K562 (cell line): Measurements from ENCODE around the gene RRAD. TPM values are rescaled to one million over a fixed set of nuclear protein-coding genes. Genes with fewer than 3 reads are reported as not detected.
A peak's percentile ranks its signal among the peaks of the same experiment; 100 is the strongest.

ENCODE experiments used
- BRF1 ChIP-seq: IDR thresholded peaks from 3 replicates; pipeline ENCODE4 v1.6.1; 2011; ENCODE audit warnings: borderline replicate concordance, mild to moderate bottlenecking; ENCODE audit not compliant: insufficient read length; ENCODE audit errors: extremely low read depth
- CBX2 ChIP-seq: fragments of 200-600 bp; sonication (generic); IDR thresholded peaks from one replicate; pipeline ENCODE4 v1.6.1; 2012; ENCODE audit warnings: mild to moderate bottlenecking, low read length, inconsistent platforms; ENCODE audit not compliant: insufficient read depth, poor library complexity, severe bottlenecking
- FOXJ3 ChIP-seq: sonication (generic); formaldehyde crosslinking; IDR thresholded peaks from 2 replicates; pipeline ENCODE4 v1.4.0; 2020; ENCODE audit warnings: mild to moderate bottlenecking, missing genetic modification reagents
- FUS ChIP-seq: fragments of 200-400 bp; formaldehyde crosslinking; optimal IDR thresholded peaks from 2 replicates; pipeline ENCODE3; 2017; ENCODE audit warnings: low read depth, low read length
- GTF2E2 ChIP-seq: fragments of 200-800 bp; sonication (Bioruptor generic); IDR thresholded peaks from 2 replicates; pipeline ENCODE4 v1.6.1; 2016; ENCODE audit warnings: missing genetic modification characterization, missing compliant biosample characterization
- HDAC6 ChIP-seq: IDR thresholded peaks from 2 replicates; pipeline ENCODE4 v1.6.1; 2012; ENCODE audit warnings: low read depth, mild to moderate bottlenecking, control low read depth, inconsistent platforms, low read length, moderate library complexity
- HDGF ChIP-seq: fragments of 450-650 bp; IDR thresholded peaks from 2 replicates; pipeline ENCODE4 v1.6.1; 2016
- HEY1 ChIP-seq: fragments of 250-450 bp; sonication (Bioruptor Pico); IDR thresholded peaks from 2 replicates; pipeline ENCODE4 v1.5.0; 2020; ENCODE audit warnings: mild to moderate bottlenecking, moderate library complexity, borderline replicate concordance
- HIVEP1 ChIP-seq: fragments of 250-450 bp; sonication (Bioruptor Pico); IDR thresholded peaks from 2 replicates; pipeline ENCODE4 v1.4.0; 2020; ENCODE audit warnings: mild to moderate bottlenecking
- HMGN3 ChIP-seq: IDR thresholded peaks from 2 replicates; pipeline ENCODE4 v1.6.1; 2011; ENCODE audit warnings: borderline replicate concordance, low read depth, mild to moderate bottlenecking, mixed read lengths, low read length; ENCODE audit not compliant: insufficient read length; ENCODE audit errors: extremely low read depth
- IFI16 ChIP-seq: fragments of 250-450 bp; sonication (Bioruptor Pico); IDR thresholded peaks from 2 replicates; pipeline ENCODE4 v2.1.2; 2022; ENCODE audit warnings: mild to moderate bottlenecking, inconsistent platforms
- MCM2 ChIP-seq: fragments of 450-650 bp; IDR thresholded peaks from 2 replicates; pipeline ENCODE4 v1.6.1; 2017; ENCODE audit warnings: low read depth, mild to moderate bottlenecking
- MTF1 ChIP-seq: fragments of 250-450 bp; sonication (Bioruptor Pico); IDR thresholded peaks from 2 replicates; pipeline ENCODE4 v1.9.0; 2021; ENCODE audit warnings: moderate library complexity, mild to moderate bottlenecking, inconsistent platforms, borderline replicate concordance
- NCOA1 ChIP-seq: fragments of 450-650 bp; IDR thresholded peaks from 2 replicates; pipeline ENCODE4 v1.6.1; 2016; ENCODE audit warnings: low read depth
- POLR2AphosphoS2 ChIP-seq: IDR thresholded peaks from 2 replicates; pipeline ENCODE4 v1.6.1; 2012; ENCODE audit warnings: low read length, improper control_type of control experiment
- POU5F1 ChIP-seq: fragments of 150-350 bp; IDR thresholded peaks from 2 replicates; pipeline ENCODE4 v1.6.1; 2014; ENCODE audit warnings: borderline replicate concordance, low read length, low read depth, mild to moderate bottlenecking; ENCODE audit not compliant: partially characterized antibody
- PRPF4 ChIP-seq: fragments of 200-400 bp; formaldehyde crosslinking; IDR thresholded peaks from one replicate; pipeline ENCODE4 v1.6.1; 2017; ENCODE audit warnings: low read length, low read depth, mild to moderate bottlenecking; ENCODE audit not compliant: insufficient read depth, poor library complexity, severe bottlenecking
- RB1 ChIP-seq: fragments of 450-650 bp; IDR thresholded peaks from 2 replicates; pipeline ENCODE4 v1.6.1; 2017; ENCODE audit warnings: low read depth, mild to moderate bottlenecking
- SMAD3 ChIP-seq: fragments of 450-650 bp; formaldehyde crosslinking; conservative IDR thresholded peaks from 2 replicates; pipeline ENCODE4 v1.4.0; 2020; ENCODE audit warnings: mild to moderate bottlenecking
- SMC3 ChIP-seq: conservative IDR thresholded peaks from 2 replicates; pipeline ENCODE4 v1.6.1; 2011; ENCODE audit warnings: low read depth, low read length, improper control_type of control experiment; ENCODE audit not compliant: insufficient read depth
- TSC22D4 ChIP-seq: fragments of 450-650 bp; IDR thresholded peaks from 2 replicates; pipeline ENCODE4 v1.6.1; 2016; ENCODE audit warnings: missing genetic modification characterization, missing biosample characterization, control low read depth
- ZBTB12 ChIP-seq: fragments of 250-450 bp; sonication (Bioruptor Pico); IDR thresholded peaks from 2 replicates; pipeline ENCODE4 v1.4.0; 2020
- ZNF551 ChIP-seq: fragments of 250-450 bp; sonication (Bioruptor Pico); IDR thresholded peaks from 2 replicates; pipeline ENCODE4 v1.5.0; 2021; ENCODE audit warnings: mild to moderate bottlenecking, moderate library complexity
- polyA plus RNA-seq, 8 experiments: library from polyadenylated mRNA; depleted of rRNA in 4 of 8; stranded (reverse) in 5 of 8; unstranded in 3 of 8; fragments of >200 nt; fragmentation: Nextera tagmentation in 2 of 8; fragmentation: Illumina TruSeq in 1 of 8; extraction: Ambion mirVana in 2 of 8; extraction: Trizol in 1 of 8; gene quantifications; 2 replicates each; pipeline versions ENCODE4 v1.2.1 to v1.2.3, GENCODE V29; 2011 to 2014; ENCODE audit warnings: inconsistent platforms in 1 of 8, missing spikeins in 1 of 8
- total RNA-seq, 7 experiments: library from RNA; depleted of rRNA in 6 of 7; stranded (reverse); fragments of >200 nt in 6 of 7; fragmentation: Illumina TruSeq in 2 of 7; extraction: Trizol in 2 of 7; gene quantifications; 2 replicates each; pipeline versions ENCODE4 v1.2.1 to v1.2.3, GENCODE V29; 2011 to 2021; ENCODE audit warnings: low replicate concordance in 1 of 7
- TF ChIP-seq, protein P1 (sequence below): fragments of 450-650 bp; formaldehyde crosslinking; conservative IDR thresholded peaks from 2 replicates; pipeline ENCODE4 v1.4.0; 2022; ENCODE audit warnings: mild to moderate bottlenecking, missing genetic modification characterization
- TF ChIP-seq, protein P2 (sequence below): sonication (generic); formaldehyde crosslinking; IDR thresholded peaks from 2 replicates; pipeline ENCODE4 v1.8.1; 2023; ENCODE audit warnings: mild to moderate bottlenecking, missing genetic modification reagents

Gene RRAD
- total and polyA plus RNA-seq, 9 of the 15 experiments (the other 6 are each of a cell fraction or from before 2014, with no cell fraction given): 0.09 to 0.20 (median 0.13) TPM; not detected in 5

- TF ChIP-seq CBX2 (no peak), PRPF4 (no peak), HEY1 (CRISPR knock-in tag) (no peak), FOXJ3 (CRISPR knock-in tag) (no peak), RB1 (peak; percentile 72), TSC22D4 (tag) (no peak), NCOA1 (no peak; the same call in 1 of the 2 replicates), SMAD3 (CRISPR knock-in tag) (no peak), POLR2AphosphoS2 (no peak), IFI16 (no peak), ZBTB12 (CRISPR knock-in tag) (no peak), MTF1 (CRISPR knock-in tag) (no peak), GTF2E2 (tag) (no peak), BRF1 (no peak), SMC3 (no peak), HDGF (no peak), ZNF551 (no peak), MCM2 (no peak), HIVEP1 (no peak), HDAC6 (no peak), FUS (no peak), POU5F1 (no peak), HMGN3 (peak; percentile 16)
- TF ChIP-seq, protein P1, sequence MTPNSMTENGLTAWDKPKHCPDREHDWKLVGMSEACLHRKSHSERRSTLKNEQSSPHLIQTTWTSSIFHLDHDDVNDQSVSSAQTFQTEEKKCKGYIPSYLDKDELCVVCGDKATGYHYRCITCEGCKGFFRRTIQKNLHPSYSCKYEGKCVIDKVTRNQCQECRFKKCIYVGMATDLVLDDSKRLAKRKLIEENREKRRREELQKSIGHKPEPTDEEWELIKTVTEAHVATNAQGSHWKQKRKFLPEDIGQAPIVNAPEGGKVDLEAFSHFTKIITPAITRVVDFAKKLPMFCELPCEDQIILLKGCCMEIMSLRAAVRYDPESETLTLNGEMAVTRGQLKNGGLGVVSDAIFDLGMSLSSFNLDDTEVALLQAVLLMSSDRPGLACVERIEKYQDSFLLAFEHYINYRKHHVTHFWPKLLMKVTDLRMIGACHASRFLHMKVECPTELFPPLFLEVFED (CRISPR knock-in tag): no peak
- TF ChIP-seq, protein P2, sequence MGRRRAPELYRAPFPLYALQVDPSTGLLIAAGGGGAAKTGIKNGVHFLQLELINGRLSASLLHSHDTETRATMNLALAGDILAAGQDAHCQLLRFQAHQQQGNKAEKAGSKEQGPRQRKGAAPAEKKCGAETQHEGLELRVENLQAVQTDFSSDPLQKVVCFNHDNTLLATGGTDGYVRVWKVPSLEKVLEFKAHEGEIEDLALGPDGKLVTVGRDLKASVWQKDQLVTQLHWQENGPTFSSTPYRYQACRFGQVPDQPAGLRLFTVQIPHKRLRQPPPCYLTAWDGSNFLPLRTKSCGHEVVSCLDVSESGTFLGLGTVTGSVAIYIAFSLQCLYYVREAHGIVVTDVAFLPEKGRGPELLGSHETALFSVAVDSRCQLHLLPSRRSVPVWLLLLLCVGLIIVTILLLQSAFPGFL (CRISPR knock-in tag): no peak
Observed at GRCh38 chr16:66880288-66881013, 44.9 kb downstream of the RRAD start, which contains the start of gene PDP2 (continued).
